ENCODE measurements around the gene LDLRAD4. TPM values are rescaled to one million over a fixed set of nuclear protein-coding genes. Genes with fewer than 3 reads are reported as not detected.

Gene LDLRAD4
- total and polyA plus RNA-seq, 2 donors, result 46.9 to 80.0 TPM

- no peak for DNase-seq (ENCODE audit: low read depth in 6 of 9, low spot score in 9 of 9)
- H3K4me1 ChIP-seq (ENCODE audit: control insufficient read depth in 2 of 2, insufficient read depth in 2 of 2, low read length in 2 of 2), result peaks cover 45 to 83% of the 10 kb centered on the region in 2 donors
- H3K27ac ChIP-seq (ENCODE audit: low read depth in 1 of 2, low read length in 1 of 2), result peak overlapping the region in 1 of 2 donors; percentile 21
- H3K4me3 ChIP-seq (ENCODE audit: low read length in 2 of 2), result no peak overlapping the region
- H3K36me3 ChIP-seq (ENCODE audit: control insufficient read depth in 2 of 2, insufficient read depth in 2 of 2, low read length in 1 of 2), result peaks cover 60 to 72% of the 10 kb centered on the region in 2 donors
- 96% methylated on average over 20 of the region's 20 CpGs for WGBS
- H3K9me3 ChIP-seq (ENCODE audit: control insufficient read depth in 2 of 2, insufficient read depth in 1 of 2, low read length in 1 of 2), result peaks cover 0 to 3% of the 10 kb centered on the region in 2 donors
- H3K27me3 ChIP-seq (ENCODE audit: control insufficient read depth in 2 of 2, insufficient read depth in 1 of 2, low read length in 1 of 2), result no peaks in the 10 kb centered on the region
Measured at GRCh38 chr18:13619505-13620205, 401.1 kb downstream of the LDLRAD4 start.

- Histone ChIP-seq H3K4me3 (ENCODE audit: low read length in 2 of 2) (no peak overlapping the region), H3K27ac (ENCODE audit: low read depth in 1 of 2, low read length in 1 of 2) (peak overlapping the region in 1 of 2 donors; percentile 21), H3K36me3 (ENCODE audit: control insufficient read depth in 2 of 2, insufficient read depth in 2 of 2, low read length in 1 of 2) (peaks cover 65 to 77% of the 10 kb centered on the region in 2 donors), H3K27me3 (ENCODE audit: control insufficient read depth in 2 of 2, insufficient read depth in 1 of 2, low read length in 1 of 2) (no peaks in the 10 kb centered on the region), H3K4me1 (ENCODE audit: control insufficient read depth in 2 of 2, insufficient read depth in 2 of 2, low read length in 2 of 2) (peaks cover 42 to 83% of the 10 kb centered on the region in 2 donors), H3K9me3 (ENCODE audit: control insufficient read depth in 2 of 2, insufficient read depth in 1 of 2, low read length in 1 of 2) (peaks cover 0 to 3% of the 10 kb centered on the region in 2 donors)
- 95% methylated on average over 10 of the region's 10 CpGs for WGBS
- no peak for DNase-seq (ENCODE audit: low read depth in 6 of 9, low spot score in 9 of 9)
Measured at GRCh38 chr18:13620206-13620672, 401.7 kb downstream of the LDLRAD4 start.

GRCh38 chr18:13620818-13621445 lies 402.4 kb downstream of the LDLRAD4 start:
- 98% methylated on average over 29 of the region's 29 CpGs for WGBS
- no peaks in the 10 kb centered on the region for H3K27me3 ChIP-seq (ENCODE audit: control insufficient read depth in 2 of 2, insufficient read depth in 1 of 2, low read length in 1 of 2)
- H3K4me1 ChIP-seq (ENCODE audit: control insufficient read depth in 2 of 2, insufficient read depth in 2 of 2, low read length in 2 of 2), result peaks cover 45 to 81% of the 10 kb centered on the region in 2 donors
- peaks cover 67 to 81% of the 10 kb centered on the region in 2 donors for H3K36me3 ChIP-seq (ENCODE audit: control insufficient read depth in 2 of 2, insufficient read depth in 2 of 2, low read length in 1 of 2)
- no peak overlapping the region for H3K27ac ChIP-seq (ENCODE audit: low read depth in 1 of 2, low read length in 1 of 2)
- DNase-seq (ENCODE audit: low read depth in 6 of 9, low spot score in 9 of 9), result no peak
- peaks cover 0 to 3% of the 10 kb centered on the region in 2 donors for H3K9me3 ChIP-seq (ENCODE audit: control insufficient read depth in 2 of 2, insufficient read depth in 1 of 2, low read length in 1 of 2)
- H3K4me3 ChIP-seq (ENCODE audit: low read length in 2 of 2), result no peak overlapping the region

- no peak for DNase-seq (ENCODE audit: low read depth in 6 of 9, low spot score in 9 of 9)
- Histone ChIP-seq H3K4me1 (ENCODE audit: control insufficient read depth in 2 of 2, insufficient read depth in 2 of 2, low read length in 2 of 2) (peaks cover 45 to 81% of the 10 kb centered on the region in 2 donors), H3K27ac (ENCODE audit: low read depth in 1 of 2, low read length in 1 of 2) (no peak overlapping the region), H3K27me3 (ENCODE audit: control insufficient read depth in 2 of 2, insufficient read depth in 1 of 2, low read length in 1 of 2) (no peaks in the 10 kb centered on the region), H3K36me3 (ENCODE audit: control insufficient read depth in 2 of 2, insufficient read depth in 2 of 2, low read length in 1 of 2) (peaks cover 65 to 78% of the 10 kb centered on the region in 2 donors), H3K9me3 (ENCODE audit: control insufficient read depth in 2 of 2, insufficient read depth in 1 of 2, low read length in 1 of 2) (peaks cover 0 to 3% of the 10 kb centered on the region in 2 donors), H3K4me3 (ENCODE audit: low read length in 2 of 2) (no peak overlapping the region)
- 95% methylated on average over 23 of the region's 23 CpGs for WGBS
Measured at GRCh38 chr18:13621446-13621849, 402.9 kb downstream of the LDLRAD4 start.

- peaks cover 0 to 3% of the 10 kb centered on the region in 2 donors for H3K9me3 ChIP-seq (ENCODE audit: control insufficient read depth in 2 of 2, insufficient read depth in 1 of 2, low read length in 1 of 2)
- no peak for DNase-seq (ENCODE audit: low read depth in 6 of 9, low spot score in 9 of 9)
- H3K4me3 ChIP-seq (ENCODE audit: low read length in 2 of 2), result no peak overlapping the region
- H3K4me1 ChIP-seq (ENCODE audit: control insufficient read depth in 2 of 2, insufficient read depth in 2 of 2, low read length in 2 of 2), result peaks cover 41 to 81% of the 10 kb centered on the region in 2 donors
- H3K27ac ChIP-seq (ENCODE audit: low read depth in 1 of 2, low read length in 1 of 2), result no peak overlapping the region
- peaks cover 59 to 79% of the 10 kb centered on the region in 2 donors for H3K36me3 ChIP-seq (ENCODE audit: control insufficient read depth in 2 of 2, insufficient read depth in 2 of 2, low read length in 1 of 2)
- no peaks in the 10 kb centered on the region for H3K27me3 ChIP-seq (ENCODE audit: control insufficient read depth in 2 of 2, insufficient read depth in 1 of 2, low read length in 1 of 2)
- 97% methylated on average over 19 of the region's 19 CpGs for whole genome bisulfite sequencing
Measured at GRCh38 chr18:13621886-13622619, 403.5 kb downstream of the LDLRAD4 start.

- H3K36me3 ChIP-seq (ENCODE audit: control insufficient read depth in 2 of 2, insufficient read depth in 2 of 2, low read length in 1 of 2), result peaks cover 61 to 86% of the 10 kb centered on the region in 2 donors
- peaks cover 43 to 83% of the 10 kb centered on the region in 2 donors for H3K4me1 ChIP-seq (ENCODE audit: control insufficient read depth in 2 of 2, insufficient read depth in 2 of 2, low read length in 2 of 2)
- H3K27ac ChIP-seq (ENCODE audit: low read depth in 1 of 2, low read length in 1 of 2), result peak overlapping the region in 1 of 2 donors; percentile 28
- 97% methylated on average over 8 of the region's 8 CpGs for WGBS
- H3K9me3 ChIP-seq (ENCODE audit: control insufficient read depth in 2 of 2, insufficient read depth in 1 of 2, low read length in 1 of 2), result peaks cover 0 to 3% of the 10 kb centered on the region in 2 donors
- no peak overlapping the region for H3K4me3 ChIP-seq (ENCODE audit: low read length in 2 of 2)
- no peaks in the 10 kb centered on the region for H3K27me3 ChIP-seq (ENCODE audit: control insufficient read depth in 2 of 2, insufficient read depth in 1 of 2, low read length in 1 of 2)
- DNase-seq (ENCODE audit: low read depth in 6 of 9, low spot score in 9 of 9), result no peak
Measured at GRCh38 chr18:13622751-13623150, 404.2 kb downstream of the LDLRAD4 start.

- Histone ChIP-seq H3K27me3 (ENCODE audit: control insufficient read depth in 2 of 2, insufficient read depth in 1 of 2, low read length in 1 of 2) (no peaks in the 10 kb centered on the region), H3K4me3 (ENCODE audit: low read length in 2 of 2) (no peak overlapping the region), H3K4me1 (ENCODE audit: control insufficient read depth in 2 of 2, insufficient read depth in 2 of 2, low read length in 2 of 2) (peaks cover 43 to 83% of the 10 kb centered on the region in 2 donors), H3K36me3 (ENCODE audit: control insufficient read depth in 2 of 2, insufficient read depth in 2 of 2, low read length in 1 of 2) (peaks cover 66 to 89% of the 10 kb centered on the region in 2 donors), H3K27ac (ENCODE audit: low read depth in 1 of 2, low read length in 1 of 2) (no peak overlapping the region), H3K9me3 (ENCODE audit: control insufficient read depth in 2 of 2, insufficient read depth in 1 of 2, low read length in 1 of 2) (peaks cover 0 to 3% of the 10 kb centered on the region in 2 donors)
- DNase-seq (ENCODE audit: low read depth in 6 of 9, low spot score in 9 of 9), result no peak
- WGBS, result 85% methylated on average over 10 of the region's 10 CpGs
Measured at GRCh38 chr18:13623348-13623747, 404.8 kb downstream of the LDLRAD4 start.

GRCh38 chr18:13623871-13624270 lies 405.3 kb downstream of the LDLRAD4 start:
- Histone ChIP-seq H3K27me3 (ENCODE audit: control insufficient read depth in 2 of 2, insufficient read depth in 1 of 2, low read length in 1 of 2) (no peaks in the 10 kb centered on the region), H3K36me3 (ENCODE audit: control insufficient read depth in 2 of 2, insufficient read depth in 2 of 2, low read length in 1 of 2) (peaks cover 64 to 86% of the 10 kb centered on the region in 2 donors), H3K4me1 (ENCODE audit: control insufficient read depth in 2 of 2, insufficient read depth in 2 of 2, low read length in 2 of 2) (peaks cover 38 to 83% of the 10 kb centered on the region in 2 donors), H3K4me3 (ENCODE audit: low read length in 2 of 2) (no peak overlapping the region), H3K27ac (ENCODE audit: low read depth in 1 of 2, low read length in 1 of 2) (no peak overlapping the region), H3K9me3 (ENCODE audit: control insufficient read depth in 2 of 2, insufficient read depth in 1 of 2, low read length in 1 of 2) (peaks cover 0 to 3% of the 10 kb centered on the region in 2 donors)
- 94% methylated on average over 13 of the region's 13 CpGs for WGBS
- DNase-seq (ENCODE audit: low read depth in 6 of 9, low spot score in 9 of 9), result no peak
